AG09319 (cell line): Measurements from ENCODE around the gene EP400.

Experiments used
- DNase-seq: peaks from one replicate; pipeline ENCODE4 v3.0.0-alpha.2; 2010; ENCODE audit warnings: low read depth; ENCODE audit errors: extremely low read depth
- TF ChIP-seq, protein P1 (sequence below): IDR thresholded peaks from 2 replicates; pipeline ENCODE4 v1.5.1; 2011; ENCODE audit warnings: low read depth, mild to moderate bottlenecking, inconsistent platforms, low read length, moderate library complexity

EP400 gene

DNA sequence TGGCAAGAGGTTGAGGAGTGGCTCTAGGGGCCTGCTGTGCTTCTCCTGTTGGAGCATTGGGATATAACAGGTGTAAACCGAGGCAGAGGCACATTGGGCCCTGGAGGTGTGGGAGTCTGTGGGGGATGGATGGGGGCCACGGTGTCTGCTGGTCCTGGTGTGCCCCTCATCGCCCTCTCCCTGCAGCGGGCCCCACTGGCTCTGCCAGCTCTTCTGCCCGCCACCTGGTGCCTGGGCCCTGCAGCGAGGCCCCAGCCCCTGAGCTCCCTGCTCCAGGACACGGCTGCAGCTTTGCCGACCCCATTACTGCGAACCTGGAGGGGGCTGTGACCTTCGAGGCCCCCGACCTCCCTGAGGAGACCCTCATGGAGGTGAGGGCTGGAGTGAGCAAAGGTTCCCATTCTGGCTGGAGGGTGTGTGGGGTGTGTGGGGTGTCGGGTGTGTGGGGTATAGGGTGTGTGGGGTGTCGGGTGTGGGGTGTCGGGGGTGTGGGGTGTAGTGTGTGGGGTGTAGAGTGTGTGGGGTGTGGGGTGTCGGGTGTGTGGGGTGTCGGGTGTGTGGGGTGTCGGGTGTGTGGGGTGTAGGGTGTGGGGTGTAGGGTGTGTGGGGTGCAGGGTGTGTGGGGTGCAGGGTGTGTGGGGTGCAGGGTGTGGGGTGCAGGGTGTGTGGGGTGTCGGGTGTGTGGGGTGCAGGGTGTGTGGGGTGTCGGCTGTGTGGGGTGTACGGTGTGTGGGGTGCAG, 31.3 kb upstream of the EP400 start:
- no peak for DNase-seq
- TF ChIP-seq, protein P1, sequence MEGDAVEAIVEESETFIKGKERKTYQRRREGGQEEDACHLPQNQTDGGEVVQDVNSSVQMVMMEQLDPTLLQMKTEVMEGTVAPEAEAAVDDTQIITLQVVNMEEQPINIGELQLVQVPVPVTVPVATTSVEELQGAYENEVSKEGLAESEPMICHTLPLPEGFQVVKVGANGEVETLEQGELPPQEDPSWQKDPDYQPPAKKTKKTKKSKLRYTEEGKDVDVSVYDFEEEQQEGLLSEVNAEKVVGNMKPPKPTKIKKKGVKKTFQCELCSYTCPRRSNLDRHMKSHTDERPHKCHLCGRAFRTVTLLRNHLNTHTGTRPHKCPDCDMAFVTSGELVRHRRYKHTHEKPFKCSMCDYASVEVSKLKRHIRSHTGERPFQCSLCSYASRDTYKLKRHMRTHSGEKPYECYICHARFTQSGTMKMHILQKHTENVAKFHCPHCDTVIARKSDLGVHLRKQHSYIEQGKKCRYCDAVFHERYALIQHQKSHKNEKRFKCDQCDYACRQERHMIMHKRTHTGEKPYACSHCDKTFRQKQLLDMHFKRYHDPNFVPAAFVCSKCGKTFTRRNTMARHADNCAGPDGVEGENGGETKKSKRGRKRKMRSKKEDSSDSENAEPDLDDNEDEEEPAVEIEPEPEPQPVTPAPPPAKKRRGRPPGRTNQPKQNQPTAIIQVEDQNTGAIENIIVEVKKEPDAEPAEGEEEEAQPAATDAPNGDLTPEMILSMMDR, result no peak

DNA sequence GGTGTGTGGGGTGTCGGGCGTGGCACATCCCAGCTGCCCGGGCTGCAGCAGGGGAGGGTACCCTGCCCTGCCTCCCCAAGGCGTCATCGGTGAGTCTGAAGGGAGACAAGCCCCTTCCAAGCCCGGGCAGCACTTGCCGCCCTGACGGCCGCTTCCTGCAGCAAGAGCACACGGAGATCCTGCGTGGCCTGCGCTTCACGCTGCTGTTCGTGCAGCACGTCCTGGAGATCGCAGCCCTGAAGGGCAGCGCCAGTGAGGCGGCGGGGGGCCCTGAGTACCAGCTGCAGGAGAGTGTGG, 30.7 kb upstream of the EP400 start:
- DNase-seq, result no peak
- TF ChIP-seq, protein P1, result no peak

DNA sequence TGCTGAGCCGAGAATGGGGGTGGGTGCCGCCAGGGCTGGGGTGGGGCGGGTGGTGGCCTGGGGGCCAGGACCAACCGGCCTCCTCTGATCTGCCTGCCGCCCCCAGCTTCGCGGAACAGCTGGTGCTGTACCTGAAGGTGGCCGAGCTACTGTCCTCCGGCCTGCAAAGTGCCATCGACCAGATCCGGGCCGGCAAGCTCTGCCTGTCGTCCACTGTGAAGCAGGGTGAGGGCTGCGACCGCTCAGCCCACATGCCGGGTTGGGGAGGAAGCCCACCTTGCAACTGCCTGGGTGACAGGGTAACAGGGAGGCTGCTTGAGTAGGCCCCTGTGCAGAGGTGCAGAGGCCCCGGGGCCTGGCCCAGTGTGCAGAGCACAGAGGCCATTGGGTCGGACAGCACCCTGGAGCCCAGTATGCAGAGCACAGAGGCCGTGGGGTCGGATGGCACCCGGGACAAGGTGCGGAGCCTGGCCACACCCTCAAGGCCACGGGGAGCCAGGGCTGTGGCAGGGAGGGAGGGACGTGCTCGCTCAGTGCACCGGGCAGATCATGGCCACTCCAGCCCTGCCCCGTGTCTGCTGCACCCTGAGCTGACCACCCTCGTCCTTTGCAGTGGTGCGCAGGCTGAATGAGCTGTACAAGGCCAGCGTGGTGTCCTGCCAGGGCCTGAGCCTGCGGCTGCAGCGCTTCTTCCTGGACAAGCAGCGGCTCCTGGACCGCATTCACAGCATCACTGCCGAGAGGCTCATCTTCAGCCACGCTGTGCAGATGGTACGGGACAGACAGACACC, 30.2 kb upstream of the EP400 start:
- DNase-seq, result no peak

DNA sequence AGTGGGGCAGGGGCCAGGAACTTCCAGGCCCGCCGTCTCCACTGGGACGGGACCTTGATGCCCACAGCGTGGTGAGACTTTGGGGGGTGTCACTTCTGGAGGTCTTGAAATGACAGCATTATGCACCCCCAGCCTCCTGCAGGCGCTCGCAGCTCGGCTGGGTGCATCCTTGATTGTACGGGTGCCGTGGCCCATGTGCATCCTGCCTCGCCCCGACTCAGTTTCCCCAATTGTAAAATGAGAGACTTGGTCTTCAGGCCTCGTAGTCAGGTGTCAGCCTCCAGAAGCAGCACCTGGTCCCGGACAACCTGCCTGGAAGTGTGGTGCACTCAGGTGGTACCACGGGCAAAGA, 29.6 kb upstream of the EP400 start:
- TF ChIP-seq, protein P1, result no peak

More for the DNA sequence above, 30.2 kb upstream of the EP400 start:
- TF ChIP-seq, protein P1, result no peak

DNA sequence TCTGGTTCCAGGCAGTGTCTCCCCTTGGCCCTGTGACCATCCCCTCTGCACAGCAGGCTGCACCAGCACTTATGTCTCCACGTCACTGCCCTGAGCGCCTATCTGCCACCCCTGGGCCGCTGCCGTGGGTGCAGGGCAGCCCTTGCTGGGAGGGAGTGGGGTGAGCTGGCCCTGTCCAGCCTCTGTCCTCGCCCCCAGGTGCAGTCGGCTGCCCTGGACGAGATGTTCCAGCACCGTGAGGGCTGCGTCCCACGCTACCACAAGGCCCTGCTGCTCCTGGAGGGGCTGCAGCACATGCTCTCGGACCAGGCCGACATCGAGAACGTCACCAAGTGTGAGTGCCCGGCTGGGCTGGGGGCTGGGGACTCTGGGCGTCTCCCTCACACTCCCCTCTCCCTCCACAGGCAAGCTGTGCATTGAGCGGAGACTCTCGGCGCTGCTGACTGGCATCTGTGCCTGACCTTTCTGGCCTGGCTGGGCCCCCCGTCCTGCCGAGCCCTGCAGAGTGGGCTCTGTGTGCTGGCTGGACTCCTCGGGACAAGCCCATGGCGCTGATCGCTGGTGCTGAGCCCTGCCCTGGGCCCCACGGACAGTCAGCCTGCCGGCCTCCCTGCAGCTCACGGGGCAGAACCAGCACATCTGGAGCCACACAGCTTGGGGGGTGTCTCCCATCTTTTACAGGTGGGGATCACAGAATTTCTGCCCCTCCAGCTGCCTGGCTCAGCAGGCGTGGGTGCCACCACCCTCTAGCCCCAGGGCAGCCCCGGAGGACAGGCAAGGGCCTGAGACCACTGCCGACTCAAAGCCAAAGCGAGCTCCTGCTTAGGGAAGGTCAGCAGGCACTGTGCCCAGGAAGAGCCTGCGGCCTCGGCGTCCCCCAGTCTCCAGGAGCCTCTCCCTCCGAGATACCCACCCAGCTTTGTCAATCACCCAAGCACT, 28.6 kb upstream of the EP400 start:
- TF ChIP-seq, protein P1, result no peak
- DNase-seq, result no peak

More for the DNA sequence above, 29.6 kb upstream of the EP400 start:
- no peak for DNase-seq

DNA sequence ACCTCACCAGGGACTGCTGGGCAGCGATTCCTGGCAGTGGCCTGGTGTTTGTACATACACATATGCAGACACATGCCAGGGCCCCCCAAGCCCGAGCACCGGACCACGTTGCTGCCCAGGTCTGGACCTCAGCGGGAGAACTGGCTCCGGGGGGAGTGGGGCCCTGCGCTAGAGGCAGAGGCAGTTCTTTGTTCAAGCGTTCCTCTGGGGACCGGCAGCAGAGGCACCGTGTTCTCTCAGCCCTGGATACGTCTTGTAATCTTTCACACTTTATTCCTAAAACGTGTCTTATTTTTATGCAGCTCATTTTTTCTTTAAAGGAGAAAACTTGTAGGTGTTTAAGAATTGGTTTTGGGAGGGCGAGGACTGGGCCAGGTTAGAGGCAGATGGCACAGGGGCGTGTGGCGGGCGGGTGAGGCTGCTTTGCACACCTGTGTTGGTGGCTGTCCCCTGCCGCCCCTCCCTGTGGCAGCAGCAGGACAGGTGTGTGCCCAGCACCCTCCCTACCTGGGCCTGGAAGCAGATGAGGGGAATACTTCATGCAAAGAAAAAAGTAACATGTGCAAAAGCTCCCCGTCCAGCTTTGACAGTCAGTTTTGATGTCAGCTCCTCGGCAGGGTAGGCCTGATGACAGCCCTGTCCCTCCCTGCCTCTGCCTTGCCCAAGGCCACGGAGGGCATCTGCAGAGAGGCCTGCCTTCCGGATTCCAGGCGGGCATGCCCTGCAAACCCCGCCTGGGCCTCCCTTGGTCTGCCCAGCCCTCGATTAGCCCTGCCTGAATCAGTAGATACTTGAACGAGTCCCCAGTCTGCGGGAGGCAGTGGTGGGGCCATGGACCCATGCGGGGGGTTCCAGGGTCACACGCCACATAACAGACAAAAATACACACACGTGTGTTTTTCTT, 27.6 kb upstream of the EP400 start:
- DNase-seq, result no peak
- TF ChIP-seq, protein P1, result no peak
